ENCODE results near the gene RFPL3.
"Not testable (repeated sequence)": the region's sequence is repeated elsewhere in the genome, so short reads cannot be mapped to it uniquely, and the experiment has no call there.

The RFPL3 gene

GRCh38 chr22:32354360-32355351 is 3.0 kb upstream of the RFPL3 start:
- DNase-seq, result peak; percentile 61

GRCh38 chr22:32355760-32356159 is 1.9 kb upstream of the RFPL3 start:
- no peak for DNase-seq

DNA sequence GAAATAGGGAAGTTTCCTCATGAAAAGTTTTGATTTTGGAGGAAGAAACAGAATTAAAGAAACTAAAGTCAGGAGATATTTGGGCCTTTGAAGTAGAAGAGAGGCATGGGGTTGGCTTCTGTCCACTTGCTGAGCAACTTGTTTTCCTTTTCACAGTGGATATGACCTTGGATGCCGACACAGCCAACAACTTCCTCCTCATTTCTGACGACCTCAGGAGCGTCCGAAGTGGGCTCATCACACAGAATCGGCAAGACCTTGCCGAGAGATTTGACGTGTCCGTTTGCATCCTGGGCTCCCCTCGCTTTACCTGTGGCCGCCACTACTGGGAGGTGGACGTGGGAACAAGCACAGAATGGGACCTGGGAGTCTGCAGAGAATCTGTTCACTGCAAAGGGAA is 2.4 kb downstream of the RFPL3 start:
- not testable (repeated sequence) for DNase-seq

DNA sequence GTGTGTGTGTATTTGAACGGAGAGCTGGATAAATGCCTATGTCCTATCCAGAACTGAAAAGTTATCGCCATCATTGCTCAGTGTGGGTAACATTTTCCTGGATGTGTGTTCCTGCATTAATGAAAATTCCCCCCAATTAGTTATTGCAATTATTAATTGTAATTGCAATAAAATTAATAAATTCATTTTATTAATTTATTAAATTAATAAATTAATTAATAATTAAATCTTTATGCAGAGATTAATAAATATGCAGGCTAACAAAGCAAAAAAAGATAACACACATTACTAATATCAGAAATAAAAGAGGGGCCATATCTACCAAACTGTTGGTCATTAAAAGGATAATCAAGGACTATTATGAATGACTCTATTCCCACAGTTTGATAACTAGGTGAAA is 3.6 kb downstream of the RFPL3 start:
- no peak for DNase-seq

- DNase-seq, result no peak
These were observed 6.5 kb downstream of the RFPL3 start for GRCh38 chr22:32364210-32364609.

GRCh38 chr22:32375678-32376450 is 18.2 kb downstream of the RFPL3 start:
- DNase-seq, result no peak

GRCh38 chr22:32376681-32377080 is 19.0 kb downstream of the RFPL3 start:
- DNase-seq, result no peak

GRCh38 chr22:32378707-32379272 is 21.1 kb downstream of the RFPL3 start:
- peak; percentile 24 for DNase-seq

DNA sequence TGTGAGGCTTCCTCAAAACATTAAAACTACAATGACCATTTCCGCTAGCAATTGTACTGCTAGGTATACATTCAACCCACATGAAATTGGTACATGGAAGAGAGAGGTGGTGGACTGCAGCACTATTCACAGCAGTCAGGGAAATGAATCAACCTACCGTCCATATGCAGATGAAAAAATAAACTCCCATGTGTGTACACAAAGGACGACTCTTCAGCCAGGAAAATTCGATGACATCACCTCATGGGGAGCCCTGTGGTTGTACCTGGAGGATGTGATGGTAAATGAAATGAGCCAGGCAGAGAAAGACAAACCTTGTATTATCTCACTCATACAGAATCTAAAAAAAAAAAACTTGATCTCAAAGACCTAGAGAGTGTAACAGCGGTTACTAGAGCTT is 23.3 kb downstream of the RFPL3 start:
- DNase-seq, result no peak

GRCh38 chr22:32385681-32386080 is 28.0 kb downstream of the RFPL3 start:
- no peak for DNase-seq

GRCh38 chr22:32389685-32390084 is 32.0 kb downstream of the RFPL3 start:
- DNase-seq, result peak; percentile 7

- no peak for DNase-seq
These were observed 37.4 kb downstream of the RFPL3 start for GRCh38 chr22:32395107-32395506.

DNA sequence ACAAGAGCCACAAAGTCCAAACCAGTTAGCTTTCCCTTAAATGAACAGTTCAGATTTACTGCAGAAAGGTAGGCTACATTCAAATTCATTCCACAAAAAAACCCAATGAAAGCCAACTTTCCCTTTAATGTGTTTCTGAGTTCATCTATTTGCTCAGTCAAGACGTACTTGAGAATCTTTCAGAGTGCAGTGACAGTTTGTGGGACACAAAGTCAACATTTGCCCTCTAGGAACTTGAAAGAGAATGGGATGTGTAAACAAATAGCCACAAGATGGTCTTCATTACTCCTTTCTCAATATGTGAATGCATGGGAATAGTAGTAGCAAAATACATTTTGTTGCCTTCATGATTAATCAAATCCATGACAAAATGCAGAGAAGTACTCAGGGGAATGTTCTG is 38.6 kb downstream of the RFPL3 start:
- no peak for DNase-seq

GRCh38 chr22:32396746-32397145 is 39.1 kb downstream of the RFPL3 start:
- peak; percentile 8 for DNase-seq

GRCh38 chr22:32401486-32401885 is 43.8 kb downstream of the RFPL3 start:
- no peak for DNase-seq

DNA sequence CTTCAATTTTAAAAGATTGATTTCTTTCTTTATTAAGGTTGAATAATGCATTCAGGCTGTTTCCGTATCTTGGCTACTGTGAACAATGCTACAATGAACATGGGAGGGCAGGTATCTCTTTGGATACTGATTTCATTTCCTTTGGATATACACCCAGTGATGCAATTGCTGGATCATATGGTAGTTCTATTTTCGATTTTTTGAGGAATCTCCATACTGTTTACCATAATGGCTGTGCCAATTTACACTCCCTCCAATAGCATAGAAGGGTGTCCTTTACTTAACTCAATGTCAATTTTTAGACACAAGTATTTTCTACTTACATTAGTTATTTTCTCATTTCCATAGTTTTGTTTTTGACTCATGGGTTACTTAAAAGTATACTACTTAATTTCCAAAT is 46.4 kb downstream of the RFPL3 start:
- DNase-seq, result no peak

DNA sequence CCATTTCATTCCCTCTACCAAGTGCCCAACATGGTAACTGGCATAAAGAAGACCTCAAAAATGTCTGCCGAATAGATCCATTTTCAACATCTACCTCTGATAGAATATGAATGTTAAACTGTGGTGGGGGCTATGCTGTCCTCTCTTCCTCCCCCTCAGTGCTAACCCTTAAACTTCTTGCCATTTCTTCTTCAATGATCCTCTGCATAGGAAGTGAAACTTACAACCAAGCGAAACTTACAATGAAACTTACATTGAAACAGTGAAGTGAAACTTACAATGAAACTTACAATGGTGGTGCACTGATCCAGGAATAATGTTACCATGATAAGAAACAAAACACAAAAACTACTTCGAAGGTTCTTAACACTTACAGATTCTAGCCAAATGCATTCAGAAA is 49.6 kb downstream of the RFPL3 start:
- no peak for DNase-seq

DNA sequence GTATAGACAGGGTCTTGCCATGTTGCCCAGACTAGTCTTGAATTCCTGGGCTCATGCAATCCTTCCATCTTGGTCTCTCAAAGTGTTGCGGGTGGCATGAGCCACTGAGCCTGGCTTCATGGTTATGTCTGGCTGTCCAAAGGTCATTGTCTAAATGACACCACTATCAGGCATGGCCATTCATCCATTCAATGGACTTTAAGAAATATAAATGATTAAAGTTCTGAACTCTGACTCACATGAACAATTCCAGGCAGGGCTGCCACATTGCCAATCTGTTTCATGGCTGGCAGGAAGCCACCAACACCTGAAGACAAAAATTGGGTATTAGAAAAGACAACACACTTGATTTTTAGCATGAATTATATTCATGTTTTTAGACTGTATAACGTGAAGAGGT is 50.3 kb downstream of the RFPL3 start:
- no peak for DNase-seq

GRCh38 chr22:32409977-32410376 is 52.3 kb downstream of the RFPL3 start:
- no peak for DNase-seq

GRCh38 chr22:32410459-32410858 is 52.8 kb downstream of the RFPL3 start:
- no peak for DNase-seq

Data from fibroblast of skin of right quadriceps (primary cell).